Thymus (tissue), 11 donors: ENCODE data around the gene STAP1. TPM values are rescaled to one million over a fixed set of nuclear protein-coding genes. Genes with fewer than 3 reads are reported as not detected.
A peak's percentile ranks its signal among the peaks of the same experiment; 100 is the strongest.
"Not testable (repeated sequence)": the region's sequence is repeated elsewhere in the genome, so short reads cannot be mapped to it uniquely, and the experiment has no call there.

Source experiments
- DNase-seq, 9 donors: peaks; one replicate each; pipeline ENCODE4 v3.0.0-alpha.2; 2013; ENCODE audit warnings: low spot score in 9 of 9, low read depth in 6 of 9, missing footprints in 1 of 9
- H3K27ac ChIP-seq, 2 donors: one replicate each; pipeline ENCODE4 v1.5.1; 2013; ENCODE audit warnings: control low read depth in 1 of 2, low read depth in 1 of 2, low read length in 1 of 2, mild to moderate bottlenecking in 1 of 2, moderate library complexity in 1 of 2
- H3K27me3 ChIP-seq, 2 donors: one replicate each; pipeline ENCODE4 v1.5.1; 2013; ENCODE audit warnings: low read length in 1 of 2; ENCODE audit not compliant: control insufficient read depth in 2 of 2, insufficient read depth in 1 of 2
- H3K36me3 ChIP-seq, 2 donors: one replicate each; pipeline ENCODE4 v1.5.1; 2013; ENCODE audit warnings: low read length in 1 of 2, mild to moderate bottlenecking in 1 of 2, moderate library complexity in 1 of 2; ENCODE audit not compliant: control insufficient read depth in 2 of 2, insufficient read depth in 2 of 2
- H3K4me1 ChIP-seq, 2 donors: one replicate each; pipeline ENCODE4 v1.5.1; 2013; ENCODE audit warnings: low read length in 2 of 2; ENCODE audit not compliant: control insufficient read depth in 2 of 2, insufficient read depth in 2 of 2
- H3K4me3 ChIP-seq, 2 donors: one replicate each; pipeline ENCODE4 v1.5.1; 2013; ENCODE audit warnings: low read length in 2 of 2, control low read depth in 1 of 2, mild to moderate bottlenecking in 1 of 2
- H3K9me3 ChIP-seq, 2 donors: one replicate each; pipeline ENCODE4 v1.5.1; 2013; ENCODE audit warnings: low read length in 1 of 2, mild to moderate bottlenecking in 1 of 2; ENCODE audit not compliant: control insufficient read depth in 2 of 2, insufficient read depth in 1 of 2
- WGBS: extraction: QIAGEN DNeasy Blood & Tissue Kit; methylation state at CpG from one replicate; pipeline ENCODE4 v1.1.7; 2013; 5-methylcytosine and 5-hydroxymethylcytosine counted together
- polyA plus RNA-seq: library from polyadenylated mRNA; stranded (reverse); fragments of 200-250 nt; gene quantifications from one replicate; pipeline ENCODE4 v1.2.3, GENCODE V29; 2013
- total RNA-seq: library from RNA; stranded (reverse); fragments of 120-200 nt; gene quantifications from one replicate; pipeline ENCODE4 v1.2.4, GENCODE V29; 2013
- donor health status: healthy.

Gene STAP1
- total and polyA plus RNA-seq, 2 donors, result 11.1 to 17.3 TPM

GRCh38 chr4:67532397-67532796 is 26.1 kb upstream of the STAP1 start:
- not testable (repeated sequence) for DNase-seq, H3K27ac ChIP-seq, H3K4me3 ChIP-seq, H3K9me3 ChIP-seq, H3K27me3 ChIP-seq, H3K4me1 ChIP-seq
- WGBS, result over 99% methylated on average over 4 of the region's 4 CpGs
- H3K36me3 ChIP-seq, result peaks cover 16 to 65% of the 10 kb centered on the region in 2 donors

GRCh38 chr4:67533112-67533511 is 25.4 kb upstream of the STAP1 start:
- over 99% methylated on average over 3 of the region's 3 CpGs for WGBS

GRCh38 chr4:67535280-67535840 is 23.2 kb upstream of the STAP1 start:
- H3K27me3 ChIP-seq, result no peaks in the 10 kb centered on the region
- H3K27ac ChIP-seq, result no peak overlapping the region
- no peak overlapping the region for H3K4me3 ChIP-seq
- H3K4me1 ChIP-seq, result peaks cover 0 to 3% of the 10 kb centered on the region in 2 donors
- H3K9me3 ChIP-seq, result peaks cover 3 to 5% of the 10 kb centered on the region in 2 donors
- H3K36me3 ChIP-seq, result peaks cover 25 to 70% of the 10 kb centered on the region in 2 donors
- DNase-seq, result no peak
- WGBS, result 92% methylated on average over 2 of the region's 2 CpGs

More at GRCh38 chr4:67533112-67533511, 25.4 kb upstream of the STAP1 start:
- no peak for DNase-seq
- Histone ChIP-seq H3K4me3 (no peak overlapping the region), H3K27ac (no peak overlapping the region), H3K36me3 (peaks cover 20 to 70% of the 10 kb centered on the region in 2 donors), H3K4me1 (peaks cover 0 to 3% of the 10 kb centered on the region in 2 donors), H3K9me3 (peaks cover 3 to 5% of the 10 kb centered on the region in 2 donors), H3K27me3 (no peaks in the 10 kb centered on the region)

GRCh38 chr4:67539830-67540229 is 18.7 kb upstream of the STAP1 start:
- DNase-seq, result no peak
- Histone ChIP-seq H3K4me3 (no peak overlapping the region), H3K9me3 (no peaks in the 10 kb centered on the region), H3K36me3 (peaks cover 8 to 60% of the 10 kb centered on the region in 2 donors), H3K27me3 (no peaks in the 10 kb centered on the region), H3K4me1 (peaks cover 0 to 3% of the 10 kb centered on the region in 2 donors), H3K27ac (no peak overlapping the region)
- 99% methylated on average over 1 of the region's 1 CpG for WGBS

- Histone ChIP-seq H3K27me3 (no peaks in the 10 kb centered on the region), H3K4me3 (no peak overlapping the region), H3K27ac (no peak overlapping the region), H3K9me3 (no peaks in the 10 kb centered on the region), H3K4me1 (peaks cover 0 to 3% of the 10 kb centered on the region in 2 donors), H3K36me3 (peaks cover 8 to 46% of the 10 kb centered on the region in 2 donors)
- WGBS, result 71% methylated on average over 1 of the region's 1 CpG
- DNase-seq, result no peak
These were observed 16.5 kb upstream of the STAP1 start for GRCh38 chr4:67542076-67542475.

- Histone ChIP-seq H3K27me3 (no peaks in the 10 kb centered on the region), H3K4me3 (peak within 1 kb of the TSS; percentile 91 to 98), H3K4me1 (peaks cover 0 to 3% of the 10 kb centered on the region in 2 donors), H3K9me3 (no peaks in the 10 kb centered on the region), H3K36me3 (peaks cover 0 to 19% of the 10 kb centered on the region in 2 donors), H3K27ac (peak within 1 kb of the TSS; percentile 94 to 97)
- peak; percentile 76 to 95 (median 88) for DNase-seq
- WGBS, result under 1% methylated on average over 53 of the region's 53 CpGs
These were observed 13.1 kb upstream of the STAP1 start, which contains the start of gene CENPC for GRCh38 chr4:67545199-67546003. Gene CENPC (minus strand): TSS chr4:67545503. CDS start chr4:67545355, 148 bp downstream.

- Histone ChIP-seq H3K27me3 (no peaks in the 10 kb centered on the region), H3K4me3 (peak overlapping the region; percentile 91 to 98), H3K9me3 (no peaks in the 10 kb centered on the region), H3K4me1 (peaks cover 0 to 3% of the 10 kb centered on the region in 2 donors), H3K36me3 (peaks cover 0 to 18% of the 10 kb centered on the region in 2 donors), H3K27ac (peak overlapping the region in 1 of 2 donors; percentile 94)
- 24% methylated on average over 4 of the region's 4 CpGs for WGBS
- no peak for DNase-seq
These were observed 12.5 kb upstream of the STAP1 start for GRCh38 chr4:67546004-67546356.

GRCh38 chr4:67546971-67547370 is 11.6 kb upstream of the STAP1 start:
- Histone ChIP-seq H3K4me3 (no peak overlapping the region), H3K36me3 (peaks cover 0 to 13% of the 10 kb centered on the region in 2 donors), H3K9me3 (no peaks in the 10 kb centered on the region), H3K27ac (no peak overlapping the region), H3K4me1 (peaks cover 0 to 3% of the 10 kb centered on the region in 2 donors), H3K27me3 (no peaks in the 10 kb centered on the region)
- no peak for DNase-seq
- WGBS, result 87% methylated on average over 4 of the region's 4 CpGs

- H3K4me1 ChIP-seq, result peaks cover 3 to 6% of the 10 kb centered on the region in 2 donors
- H3K27ac ChIP-seq, result no peak overlapping the region
- H3K36me3 ChIP-seq, result no peaks in the 10 kb centered on the region
- H3K4me3 ChIP-seq, result no peak overlapping the region
- DNase-seq, result peak in 3 of 9 donors; percentile 25 to 69 (median 42)
- H3K9me3 ChIP-seq, result no peaks in the 10 kb centered on the region
- WGBS, result 1% methylated on average over 1 of the region's 1 CpG
- H3K27me3 ChIP-seq, result no peaks in the 10 kb centered on the region
These were observed 9.4 kb upstream of the STAP1 start for GRCh38 chr4:67549123-67549522.
